ENCODE results near the gene TSTD2.

Gene TSTD2

GRCh38 chr9:97553141-97553540, 80.0 kb downstream of the TSTD2 start:
- Mint-ChIP-seq H3K4me3 (no peak overlapping the region), H3K27me3 (ENCODE audit: low read depth, poor library complexity) (peaks cover 32% of the 10 kb centered on the region), H3K9me3 (no peaks in the 10 kb centered on the region), H3K27ac (no peak overlapping the region), H3K36me3 (ENCODE audit: low read depth) (no peaks in the 10 kb centered on the region), H3K4me1 (peaks cover 20% of the 10 kb centered on the region)
- TF ChIP-seq CTCF (IDR thresholded peaks at IDR 0.05): no peak
- DNase-seq: no peak

- no peak for TF ChIP-seq CTCF (IDR thresholded peaks at IDR 0.05)
- no peaks in the 10 kb centered on the region for H3K9me3 Mint-ChIP-seq
- no peaks in the 10 kb centered on the region for H3K36me3 Mint-ChIP-seq (ENCODE audit: low read depth)
- H3K4me1 Mint-ChIP-seq: peaks cover 20% of the 10 kb centered on the region
- H3K4me3 Mint-ChIP-seq: no peak overlapping the region
- H3K27ac Mint-ChIP-seq: no peak overlapping the region
- peaks cover 34% of the 10 kb centered on the region for H3K27me3 Mint-ChIP-seq (ENCODE audit: low read depth, poor library complexity)
- no peak for DNase-seq
Observed at GRCh38 chr9:97551308-97551707, 81.9 kb downstream of the TSTD2 start.

- H3K27me3 Mint-ChIP-seq (ENCODE audit: low read depth, poor library complexity): peaks cover 39% of the 10 kb centered on the region
- no peaks in the 10 kb centered on the region for H3K36me3 Mint-ChIP-seq (ENCODE audit: low read depth)
- no peak overlapping the region for H3K4me3 Mint-ChIP-seq
Observed at GRCh38 chr9:97550386-97550785, 82.8 kb downstream of the TSTD2 start.

More at GRCh38 chr9:97550386-97550785, 82.8 kb downstream of the TSTD2 start:
- peaks cover 18% of the 10 kb centered on the region for H3K4me1 Mint-ChIP-seq
- no peaks in the 10 kb centered on the region for H3K9me3 Mint-ChIP-seq
- no peak for DNase-seq
- no peak for TF ChIP-seq CTCF (IDR thresholded peaks at IDR 0.05)
- H3K27ac Mint-ChIP-seq: no peak overlapping the region
